K562 (cell line): ENCODE data around the gene RGL2. TPM values are rescaled to one million over a fixed set of nuclear protein-coding genes. Genes with fewer than 3 reads are reported as not detected.
A peak's percentile ranks its signal among the peaks of the same experiment; 100 is the strongest.

Source experiments
- BCL6 ChIP-seq: fragments of 250-450 bp; sonication (Bioruptor Pico); IDR thresholded peaks from 2 replicates; pipeline ENCODE4 v1.4.0; 2020
- C11orf30 ChIP-seq: fragments of 450-650 bp; IDR thresholded peaks from 2 replicates; pipeline ENCODE4 v1.6.1; 2016; ENCODE audit warnings: low read depth, mild to moderate bottlenecking
- HNRNPUL1 ChIP-seq: fragments of 200-400 bp; formaldehyde crosslinking; IDR thresholded peaks from 2 replicates; pipeline ENCODE4 v1.6.1; 2017; ENCODE audit warnings: low read length
- KHSRP ChIP-seq: fragments of 450-650 bp; IDR thresholded peaks from 2 replicates; pipeline ENCODE4 v1.6.1; 2017
- MED1 ChIP-seq: sonication (generic); formaldehyde crosslinking; IDR thresholded peaks from 2 replicates; pipeline ENCODE4 v1.8.1; 2023; ENCODE audit warnings: missing genetic modification reagents, borderline replicate concordance
- MYNN ChIP-seq, 2 experiments: sonication (generic); formaldehyde crosslinking in 1 of 2; IDR thresholded peaks; 2 replicates each; pipeline versions ENCODE4 v1.5.0 to v1.6.1; 2016 to 2020; ENCODE audit warnings: antibody characterized with exemption in 1 of 2, missing genetic modification reagents in 1 of 2
- PHF8 ChIP-seq: fragments of 200-600 bp; sonication (generic); IDR thresholded peaks from 2 replicates; pipeline ENCODE4 v1.6.1; 2012; ENCODE audit warnings: mixed run types, mild to moderate bottlenecking, inconsistent platforms, low read length, moderate library complexity, borderline replicate concordance
- RAD21 ChIP-seq, 2 experiments: fragments of 250-450 bp in 1 of 2; fragments of 450-650 bp in 1 of 2; sonication (Bioruptor Pico) in 1 of 2; formaldehyde crosslinking in 1 of 2; IDR thresholded peaks in 1 of 2; conservative IDR thresholded peaks in 1 of 2; 2 replicates each; pipeline versions ENCODE4 v1.4.0 to v1.8.0; 2020 to 2022; ENCODE audit warnings: mild to moderate bottlenecking in 2 of 2, moderate library complexity in 1 of 2
- THAP12 ChIP-seq: fragments of 250-450 bp; sonication (Bioruptor Pico); IDR thresholded peaks from 2 replicates; pipeline ENCODE4 v1.9.0; 2021; ENCODE audit warnings: mild to moderate bottlenecking, inconsistent platforms
- TRIM24 ChIP-seq, 2 experiments: fragments of 450-650 bp; IDR thresholded peaks; 2 replicates each; pipeline ENCODE4 v1.6.1; 2016
- ZNF134 ChIP-seq: fragments of 250-450 bp; sonication (Bioruptor Pico); conservative IDR thresholded peaks from 2 replicates; pipeline ENCODE4 v1.4.0; 2020
- ZNF253 ChIP-seq: fragments of 250-450 bp; sonication (Bioruptor Pico); conservative IDR thresholded peaks from 2 replicates; pipeline ENCODE4 v1.6.1; 2021; ENCODE audit warnings: mild to moderate bottlenecking
- ZNF707 ChIP-seq: fragments of 250-450 bp; sonication (Bioruptor Pico); conservative IDR thresholded peaks from 2 replicates; pipeline ENCODE4 v1.8.0; 2022; ENCODE audit warnings: inconsistent platforms, mild to moderate bottlenecking, moderate library complexity
- polyA plus RNA-seq, 8 experiments: library from polyadenylated mRNA; depleted of rRNA in 4 of 8; stranded (reverse) in 5 of 8; unstranded in 3 of 8; fragments of >200 nt; fragmentation: Nextera tagmentation in 2 of 8; fragmentation: Illumina TruSeq in 1 of 8; extraction: Ambion mirVana in 2 of 8; extraction: Trizol in 1 of 8; gene quantifications; 2 replicates each; pipeline versions ENCODE4 v1.2.1 to v1.2.3, GENCODE V29; 2011 to 2014; ENCODE audit warnings: inconsistent platforms in 1 of 8, missing spikeins in 1 of 8
- total RNA-seq, 7 experiments: library from RNA; depleted of rRNA in 6 of 7; stranded (reverse); fragments of >200 nt in 6 of 7; fragmentation: Illumina TruSeq in 2 of 7; extraction: Trizol in 2 of 7; gene quantifications; 2 replicates each; pipeline versions ENCODE4 v1.2.1 to v1.2.3, GENCODE V29; 2011 to 2021; ENCODE audit warnings: low replicate concordance in 1 of 7
- TF ChIP-seq, protein P1 (sequence below): fragments of 200-600 bp; sonication (generic); IDR thresholded peaks from one replicate; pipeline ENCODE4 v1.6.1; 2012; ENCODE audit warnings: mild to moderate bottlenecking, low read depth, low read length, inconsistent platforms

Gene RGL2
- total and polyA plus RNA-seq, 9 of the 15 experiments (the other 6 are each of a cell fraction or from before 2014, with no cell fraction given): 1.8 to 57.1 (median 19.5) TPM

DNA sequence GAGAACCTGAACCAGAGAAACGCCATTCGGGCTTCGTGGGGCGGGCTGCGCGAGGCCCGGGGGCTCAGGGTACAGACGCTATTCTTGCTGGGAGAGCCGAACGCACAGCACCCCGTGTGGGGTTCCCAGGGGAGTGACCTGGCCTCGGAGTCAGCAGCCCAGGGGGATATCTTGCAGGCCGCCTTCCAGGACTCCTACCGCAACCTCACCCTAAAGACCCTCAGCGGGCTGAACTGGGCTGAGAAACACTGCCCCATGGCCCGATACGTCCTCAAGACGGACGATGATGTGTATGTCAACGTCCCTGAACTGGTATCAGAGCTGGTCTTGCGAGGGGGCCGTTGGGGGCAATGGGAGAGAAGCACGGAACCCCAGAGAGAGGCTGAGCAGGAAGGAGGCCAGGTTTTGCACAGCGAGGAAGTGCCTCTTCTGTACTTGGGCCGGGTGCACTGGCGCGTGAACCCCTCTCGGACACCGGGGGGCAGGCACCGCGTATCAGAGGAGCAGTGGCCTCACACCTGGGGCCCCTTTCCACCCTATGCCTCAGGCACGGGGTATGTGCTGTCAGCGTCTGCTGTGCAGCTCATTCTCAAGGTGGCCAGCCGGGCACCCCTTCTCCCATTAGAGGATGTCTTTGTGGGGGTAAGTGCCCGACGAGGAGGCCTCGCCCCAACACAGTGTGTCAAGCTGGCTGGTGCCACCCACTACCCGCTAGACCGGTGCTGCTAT lies 20.9 kb downstream of the RGL2 start (continued):
- TF ChIP-seq THAP12 (no peak), HNRNPUL1 (0 out of 2 replicates have a peak, but pooled peaks have one; percentile 25), KHSRP (no peak), BCL6 (CRISPR knock-in tag) (no peak), PHF8 (no peak), TRIM24 (IDR thresholded peaks at IDR 0.05) (no peak), ZNF253 (no peak), ZNF707 (no peak), C11orf30 (no peak), ZNF134 (CRISPR knock-in tag) (no peak), RAD21 (CRISPR knock-in tag; conservative IDR thresholded peaks at IDR 0.05 in 1 of 2, IDR thresholded peaks at IDR 0.05 in 1 of 2) (peak in 1 of 2 experiments; percentile 21; a peak in 1 of 4 replicates), MYNN (IDR thresholded peaks at IDR 0.05) (0 out of 2 replicates have a peak, but pooled peaks have one; percentile 17), MYNN (CRISPR knock-in tag; IDR thresholded peaks at IDR 0.05) (no peak), MED1 (CRISPR knock-in tag) (no peak)
- TF ChIP-seq, protein P1, sequence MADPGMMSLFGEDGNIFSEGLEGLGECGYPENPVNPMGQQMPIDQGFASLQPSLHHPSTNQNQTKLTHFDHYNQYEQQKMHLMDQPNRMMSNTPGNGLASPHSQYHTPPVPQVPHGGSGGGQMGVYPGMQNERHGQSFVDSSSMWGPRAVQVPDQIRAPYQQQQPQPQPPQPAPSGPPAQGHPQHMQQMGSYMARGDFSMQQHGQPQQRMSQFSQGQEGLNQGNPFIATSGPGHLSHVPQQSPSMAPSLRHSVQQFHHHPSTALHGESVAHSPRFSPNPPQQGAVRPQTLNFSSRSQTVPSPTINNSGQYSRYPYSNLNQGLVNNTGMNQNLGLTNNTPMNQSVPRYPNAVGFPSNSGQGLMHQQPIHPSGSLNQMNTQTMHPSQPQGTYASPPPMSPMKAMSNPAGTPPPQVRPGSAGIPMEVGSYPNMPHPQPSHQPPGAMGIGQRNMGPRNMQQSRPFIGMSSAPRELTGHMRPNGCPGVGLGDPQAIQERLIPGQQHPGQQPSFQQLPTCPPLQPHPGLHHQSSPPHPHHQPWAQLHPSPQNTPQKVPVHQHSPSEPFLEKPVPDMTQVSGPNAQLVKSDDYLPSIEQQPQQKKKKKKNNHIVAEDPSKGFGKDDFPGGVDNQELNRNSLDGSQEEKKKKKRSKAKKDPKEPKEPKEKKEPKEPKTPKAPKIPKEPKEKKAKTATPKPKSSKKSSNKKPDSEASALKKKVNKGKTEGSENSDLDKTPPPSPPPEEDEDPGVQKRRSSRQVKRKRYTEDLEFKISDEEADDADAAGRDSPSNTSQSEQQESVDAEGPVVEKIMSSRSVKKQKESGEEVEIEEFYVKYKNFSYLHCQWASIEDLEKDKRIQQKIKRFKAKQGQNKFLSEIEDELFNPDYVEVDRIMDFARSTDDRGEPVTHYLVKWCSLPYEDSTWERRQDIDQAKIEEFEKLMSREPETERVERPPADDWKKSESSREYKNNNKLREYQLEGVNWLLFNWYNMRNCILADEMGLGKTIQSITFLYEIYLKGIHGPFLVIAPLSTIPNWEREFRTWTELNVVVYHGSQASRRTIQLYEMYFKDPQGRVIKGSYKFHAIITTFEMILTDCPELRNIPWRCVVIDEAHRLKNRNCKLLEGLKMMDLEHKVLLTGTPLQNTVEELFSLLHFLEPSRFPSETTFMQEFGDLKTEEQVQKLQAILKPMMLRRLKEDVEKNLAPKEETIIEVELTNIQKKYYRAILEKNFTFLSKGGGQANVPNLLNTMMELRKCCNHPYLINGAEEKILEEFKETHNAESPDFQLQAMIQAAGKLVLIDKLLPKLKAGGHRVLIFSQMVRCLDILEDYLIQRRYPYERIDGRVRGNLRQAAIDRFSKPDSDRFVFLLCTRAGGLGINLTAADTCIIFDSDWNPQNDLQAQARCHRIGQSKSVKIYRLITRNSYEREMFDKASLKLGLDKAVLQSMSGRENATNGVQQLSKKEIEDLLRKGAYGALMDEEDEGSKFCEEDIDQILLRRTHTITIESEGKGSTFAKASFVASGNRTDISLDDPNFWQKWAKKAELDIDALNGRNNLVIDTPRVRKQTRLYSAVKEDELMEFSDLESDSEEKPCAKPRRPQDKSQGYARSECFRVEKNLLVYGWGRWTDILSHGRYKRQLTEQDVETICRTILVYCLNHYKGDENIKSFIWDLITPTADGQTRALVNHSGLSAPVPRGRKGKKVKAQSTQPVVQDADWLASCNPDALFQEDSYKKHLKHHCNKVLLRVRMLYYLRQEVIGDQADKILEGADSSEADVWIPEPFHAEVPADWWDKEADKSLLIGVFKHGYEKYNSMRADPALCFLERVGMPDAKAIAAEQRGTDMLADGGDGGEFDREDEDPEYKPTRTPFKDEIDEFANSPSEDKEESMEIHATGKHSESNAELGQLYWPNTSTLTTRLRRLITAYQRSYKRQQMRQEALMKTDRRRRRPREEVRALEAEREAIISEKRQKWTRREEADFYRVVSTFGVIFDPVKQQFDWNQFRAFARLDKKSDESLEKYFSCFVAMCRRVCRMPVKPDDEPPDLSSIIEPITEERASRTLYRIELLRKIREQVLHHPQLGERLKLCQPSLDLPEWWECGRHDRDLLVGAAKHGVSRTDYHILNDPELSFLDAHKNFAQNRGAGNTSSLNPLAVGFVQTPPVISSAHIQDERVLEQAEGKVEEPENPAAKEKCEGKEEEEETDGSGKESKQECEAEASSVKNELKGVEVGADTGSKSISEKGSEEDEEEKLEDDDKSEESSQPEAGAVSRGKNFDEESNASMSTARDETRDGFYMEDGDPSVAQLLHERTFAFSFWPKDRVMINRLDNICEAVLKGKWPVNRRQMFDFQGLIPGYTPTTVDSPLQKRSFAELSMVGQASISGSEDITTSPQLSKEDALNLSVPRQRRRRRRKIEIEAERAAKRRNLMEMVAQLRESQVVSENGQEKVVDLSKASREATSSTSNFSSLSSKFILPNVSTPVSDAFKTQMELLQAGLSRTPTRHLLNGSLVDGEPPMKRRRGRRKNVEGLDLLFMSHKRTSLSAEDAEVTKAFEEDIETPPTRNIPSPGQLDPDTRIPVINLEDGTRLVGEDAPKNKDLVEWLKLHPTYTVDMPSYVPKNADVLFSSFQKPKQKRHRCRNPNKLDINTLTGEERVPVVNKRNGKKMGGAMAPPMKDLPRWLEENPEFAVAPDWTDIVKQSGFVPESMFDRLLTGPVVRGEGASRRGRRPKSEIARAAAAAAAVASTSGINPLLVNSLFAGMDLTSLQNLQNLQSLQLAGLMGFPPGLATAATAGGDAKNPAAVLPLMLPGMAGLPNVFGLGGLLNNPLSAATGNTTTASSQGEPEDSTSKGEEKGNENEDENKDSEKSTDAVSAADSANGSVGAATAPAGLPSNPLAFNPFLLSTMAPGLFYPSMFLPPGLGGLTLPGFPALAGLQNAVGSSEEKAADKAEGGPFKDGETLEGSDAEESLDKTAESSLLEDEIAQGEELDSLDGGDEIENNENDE: no peak
